NB4 (cell line): ENCODE data around the gene HOOK2.

Experiments used
- POLR2A ChIP-seq: IDR thresholded peaks from 2 replicates; pipeline ENCODE4 v1.6.1; 2011; ENCODE audit warnings: mild to moderate bottlenecking; ENCODE audit not compliant: insufficient read length; ENCODE audit errors: extremely low read depth
- TF ChIP-seq, protein P1 (sequence below): IDR thresholded peaks from one replicate; pipeline ENCODE4 v1.5.1; 2012; ENCODE audit warnings: low read depth, low read length

DNA sequence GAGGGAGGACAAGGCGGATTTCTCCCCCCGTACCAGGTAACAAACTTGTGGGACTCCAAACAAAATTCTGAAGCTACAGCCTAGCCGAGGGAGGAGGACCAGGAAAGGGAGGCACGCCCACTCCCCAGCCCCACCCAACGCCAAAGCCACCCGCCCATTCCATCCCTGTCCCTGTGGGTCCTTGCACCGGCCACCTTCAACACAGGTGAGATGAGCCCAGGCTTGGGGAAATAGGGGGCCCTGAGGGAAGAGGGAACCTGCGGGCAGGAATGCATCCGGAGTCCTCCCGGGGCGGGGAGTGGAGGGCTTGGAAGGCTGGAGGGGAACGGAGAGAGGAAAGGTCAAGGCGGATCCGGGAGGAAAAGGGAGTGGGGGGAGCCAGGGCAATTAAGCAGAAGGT, 23.7 kb downstream of the HOOK2 start, which contains the start of gene BEST2:
- TF ChIP-seq POLR2A: no peak
- TF ChIP-seq, protein P1, sequence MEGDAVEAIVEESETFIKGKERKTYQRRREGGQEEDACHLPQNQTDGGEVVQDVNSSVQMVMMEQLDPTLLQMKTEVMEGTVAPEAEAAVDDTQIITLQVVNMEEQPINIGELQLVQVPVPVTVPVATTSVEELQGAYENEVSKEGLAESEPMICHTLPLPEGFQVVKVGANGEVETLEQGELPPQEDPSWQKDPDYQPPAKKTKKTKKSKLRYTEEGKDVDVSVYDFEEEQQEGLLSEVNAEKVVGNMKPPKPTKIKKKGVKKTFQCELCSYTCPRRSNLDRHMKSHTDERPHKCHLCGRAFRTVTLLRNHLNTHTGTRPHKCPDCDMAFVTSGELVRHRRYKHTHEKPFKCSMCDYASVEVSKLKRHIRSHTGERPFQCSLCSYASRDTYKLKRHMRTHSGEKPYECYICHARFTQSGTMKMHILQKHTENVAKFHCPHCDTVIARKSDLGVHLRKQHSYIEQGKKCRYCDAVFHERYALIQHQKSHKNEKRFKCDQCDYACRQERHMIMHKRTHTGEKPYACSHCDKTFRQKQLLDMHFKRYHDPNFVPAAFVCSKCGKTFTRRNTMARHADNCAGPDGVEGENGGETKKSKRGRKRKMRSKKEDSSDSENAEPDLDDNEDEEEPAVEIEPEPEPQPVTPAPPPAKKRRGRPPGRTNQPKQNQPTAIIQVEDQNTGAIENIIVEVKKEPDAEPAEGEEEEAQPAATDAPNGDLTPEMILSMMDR: no peak
